ENCODE data around the gene PBX3.

- TF ChIP-seq CTCF (IDR thresholded peaks at IDR 0.05; ENCODE audit: low read depth, low read length, poor library complexity, severe bottlenecking) (no peak), EZH2phosphoT487 (IDR thresholded peaks at IDR 0.05; ENCODE audit: borderline replicate concordance, low read length) (no peak)
Measured at GRCh38 chr9:125929846-125930245, 182.7 kb downstream of the PBX3 start.
